Measurements from ENCODE around the gene EGR4.

DNA sequence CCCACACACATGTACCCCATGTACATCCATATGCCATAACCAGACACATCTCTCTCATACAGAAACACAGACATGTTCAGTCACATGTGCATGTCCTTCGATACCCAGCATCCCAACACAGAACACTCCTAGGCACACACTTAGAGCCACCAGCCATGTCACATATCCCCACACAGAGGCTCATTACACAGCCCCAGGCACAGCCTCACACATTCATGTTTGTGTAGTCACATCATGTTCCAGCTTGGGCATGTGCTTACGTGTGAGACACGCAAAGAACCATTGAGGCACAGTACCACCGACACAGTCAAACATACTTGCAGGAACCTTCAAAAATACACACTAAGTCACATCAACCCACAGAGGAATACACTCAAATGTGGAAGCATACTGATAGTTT lies 26.3 kb downstream of the EGR4 start:
- no peak for TF ChIP-seq RAD21 (IDR thresholded peaks at IDR 0.05)
- TF ChIP-seq, protein P1, sequence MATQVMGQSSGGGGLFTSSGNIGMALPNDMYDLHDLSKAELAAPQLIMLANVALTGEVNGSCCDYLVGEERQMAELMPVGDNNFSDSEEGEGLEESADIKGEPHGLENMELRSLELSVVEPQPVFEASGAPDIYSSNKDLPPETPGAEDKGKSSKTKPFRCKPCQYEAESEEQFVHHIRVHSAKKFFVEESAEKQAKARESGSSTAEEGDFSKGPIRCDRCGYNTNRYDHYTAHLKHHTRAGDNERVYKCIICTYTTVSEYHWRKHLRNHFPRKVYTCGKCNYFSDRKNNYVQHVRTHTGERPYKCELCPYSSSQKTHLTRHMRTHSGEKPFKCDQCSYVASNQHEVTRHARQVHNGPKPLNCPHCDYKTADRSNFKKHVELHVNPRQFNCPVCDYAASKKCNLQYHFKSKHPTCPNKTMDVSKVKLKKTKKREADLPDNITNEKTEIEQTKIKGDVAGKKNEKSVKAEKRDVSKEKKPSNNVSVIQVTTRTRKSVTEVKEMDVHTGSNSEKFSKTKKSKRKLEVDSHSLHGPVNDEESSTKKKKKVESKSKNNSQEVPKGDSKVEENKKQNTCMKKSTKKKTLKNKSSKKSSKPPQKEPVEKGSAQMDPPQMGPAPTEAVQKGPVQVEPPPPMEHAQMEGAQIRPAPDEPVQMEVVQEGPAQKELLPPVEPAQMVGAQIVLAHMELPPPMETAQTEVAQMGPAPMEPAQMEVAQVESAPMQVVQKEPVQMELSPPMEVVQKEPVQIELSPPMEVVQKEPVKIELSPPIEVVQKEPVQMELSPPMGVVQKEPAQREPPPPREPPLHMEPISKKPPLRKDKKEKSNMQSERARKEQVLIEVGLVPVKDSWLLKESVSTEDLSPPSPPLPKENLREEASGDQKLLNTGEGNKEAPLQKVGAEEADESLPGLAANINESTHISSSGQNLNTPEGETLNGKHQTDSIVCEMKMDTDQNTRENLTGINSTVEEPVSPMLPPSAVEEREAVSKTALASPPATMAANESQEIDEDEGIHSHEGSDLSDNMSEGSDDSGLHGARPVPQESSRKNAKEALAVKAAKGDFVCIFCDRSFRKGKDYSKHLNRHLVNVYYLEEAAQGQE (IDR thresholded peaks at IDR 0.05), result no peak
- TF ChIP-seq, protein P2, sequence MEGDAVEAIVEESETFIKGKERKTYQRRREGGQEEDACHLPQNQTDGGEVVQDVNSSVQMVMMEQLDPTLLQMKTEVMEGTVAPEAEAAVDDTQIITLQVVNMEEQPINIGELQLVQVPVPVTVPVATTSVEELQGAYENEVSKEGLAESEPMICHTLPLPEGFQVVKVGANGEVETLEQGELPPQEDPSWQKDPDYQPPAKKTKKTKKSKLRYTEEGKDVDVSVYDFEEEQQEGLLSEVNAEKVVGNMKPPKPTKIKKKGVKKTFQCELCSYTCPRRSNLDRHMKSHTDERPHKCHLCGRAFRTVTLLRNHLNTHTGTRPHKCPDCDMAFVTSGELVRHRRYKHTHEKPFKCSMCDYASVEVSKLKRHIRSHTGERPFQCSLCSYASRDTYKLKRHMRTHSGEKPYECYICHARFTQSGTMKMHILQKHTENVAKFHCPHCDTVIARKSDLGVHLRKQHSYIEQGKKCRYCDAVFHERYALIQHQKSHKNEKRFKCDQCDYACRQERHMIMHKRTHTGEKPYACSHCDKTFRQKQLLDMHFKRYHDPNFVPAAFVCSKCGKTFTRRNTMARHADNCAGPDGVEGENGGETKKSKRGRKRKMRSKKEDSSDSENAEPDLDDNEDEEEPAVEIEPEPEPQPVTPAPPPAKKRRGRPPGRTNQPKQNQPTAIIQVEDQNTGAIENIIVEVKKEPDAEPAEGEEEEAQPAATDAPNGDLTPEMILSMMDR (IDR thresholded peaks at IDR 0.05; ENCODE audit: low read depth, low read length, missing input control), result no peak
- no peak for TF ChIP-seq JUND (IDR thresholded peaks at IDR 0.05)
- TF ChIP-seq EGR1 (IDR thresholded peaks at IDR 0.05; ENCODE audit: low read depth in 2 of 2), result no peak
- TF ChIP-seq SP1 (IDR thresholded peaks at IDR 0.05), result no peak

Measured in liver (tissue), 3 donors.